GM19455 (cell line): Measurements from ENCODE around the gene ANKH.

Source experiments
- ATAC-seq: cut with Tn5 transposase; IDR thresholded peaks from one replicate; pipeline ENCODE4 v1.9.1; 2021; ENCODE audit not compliant: unreplicated experiment

ANKH gene

GRCh38 chr5:14720236-14720923 lies 151.2 kb downstream of the ANKH start:
- ATAC-seq: no peak

GRCh38 chr5:14718778-14719177 lies 152.8 kb downstream of the ANKH start:
- no peak for ATAC-seq

- no peak for ATAC-seq
Observed at GRCh38 chr5:14716755-14717752, 154.5 kb downstream of the ANKH start.

GRCh38 chr5:14715481-14715880 lies 156.1 kb downstream of the ANKH start:
- ATAC-seq: no peak

GRCh38 chr5:14714706-14715105 lies 156.9 kb downstream of the ANKH start:
- no peak for ATAC-seq

GRCh38 chr5:14713476-14714390 lies 157.8 kb downstream of the ANKH start:
- ATAC-seq: no peak

GRCh38 chr5:14712666-14713065 lies 158.9 kb downstream of the ANKH start:
- ATAC-seq: no peak

GRCh38 chr5:14712131-14712530 lies 159.4 kb downstream of the ANKH start:
- no peak for ATAC-seq

- ATAC-seq: no peak
Observed at GRCh38 chr5:14710313-14710994, 161.1 kb downstream of the ANKH start.

- no peak for ATAC-seq
Observed at GRCh38 chr5:14708551-14708950, 163.0 kb downstream of the ANKH start.

- no peak for ATAC-seq
Observed at GRCh38 chr5:14707811-14708390, 163.7 kb downstream of the ANKH start.

- no peak for ATAC-seq
Observed at GRCh38 chr5:14706615-14707021, 165.0 kb downstream of the ANKH start.

- no peak for ATAC-seq
Observed at GRCh38 chr5:14705556-14705955, 166.0 kb downstream of the ANKH start.

GRCh38 chr5:14702238-14702839 lies 169.2 kb downstream of the ANKH start:
- ATAC-seq: no peak

- ATAC-seq: no peak
Observed at GRCh38 chr5:14701556-14701955, 170.0 kb downstream of the ANKH start.

GRCh38 chr5:14700478-14701436 lies 170.8 kb downstream of the ANKH start:
- no peak for ATAC-seq

GRCh38 chr5:14699807-14700400 lies 171.7 kb downstream of the ANKH start:
- ATAC-seq: no peak

- no peak for ATAC-seq
Observed at GRCh38 chr5:14699159-14699558, 172.4 kb downstream of the ANKH start.
